SK-N-SH (cell line): ENCODE data around the gene DOK7.

Experiments used
- CTCF ChIP-seq: fragments of 200-600 bp; sonication (generic); IDR thresholded peaks from 2 replicates; pipeline ENCODE4 v1.6.1; 2017; ENCODE audit warnings: antibody characterized with exemption, mild to moderate bottlenecking, moderate library complexity
- FOXM1 ChIP-seq: IDR thresholded peaks from 2 replicates; pipeline ENCODE4 v1.4.0; 2012; ENCODE audit warnings: low read depth, mild to moderate bottlenecking
- GABPA ChIP-seq: IDR thresholded peaks from 2 replicates; pipeline ENCODE4 v1.4.0; 2012; ENCODE audit warnings: low read depth, mild to moderate bottlenecking
- NRF1 ChIP-seq: IDR thresholded peaks from 2 replicates; pipeline ENCODE4 v1.6.1; 2012; ENCODE audit warnings: low read depth, mild to moderate bottlenecking, low read length
- RCOR1 ChIP-seq: fragments of 150-350 bp; IDR thresholded peaks from 2 replicates; pipeline ENCODE4 v1.6.1; 2017; ENCODE audit warnings: antibody characterized with exemption, low read length
- REST ChIP-seq: IDR thresholded peaks from 2 replicates; pipeline ENCODE4 v1.6.1; 2012; ENCODE audit warnings: mild to moderate bottlenecking, low read depth, low read length, moderate library complexity
- RXRA ChIP-seq: IDR thresholded peaks from 2 replicates; pipeline ENCODE4 v1.4.0; 2012; ENCODE audit warnings: low read depth, mild to moderate bottlenecking, borderline replicate concordance
- SIN3A ChIP-seq: IDR thresholded peaks from 2 replicates; pipeline ENCODE4 v1.6.1; 2012; ENCODE audit warnings: low read depth, mild to moderate bottlenecking, low read length, moderate library complexity, borderline replicate concordance
- USF2 ChIP-seq: fragments of 150-350 bp; IDR thresholded peaks from 2 replicates; pipeline ENCODE4 v1.6.1; 2017; ENCODE audit warnings: antibody characterized with exemption, low read length, low read depth, borderline replicate concordance
- YY1 ChIP-seq: IDR thresholded peaks from 2 replicates; pipeline ENCODE4 v1.4.0; 2012; ENCODE audit warnings: low read depth, mild to moderate bottlenecking

GRCh38 chr4:3442959-3443749 is 20.0 kb upstream of the DOK7 start:
- peak; percentile 90 for TF ChIP-seq CTCF
- no peak for TF ChIP-seq RXRA
- TF ChIP-seq FOXM1, result no peak
- no peak for TF ChIP-seq USF2
- no peak for TF ChIP-seq NRF1
- TF ChIP-seq GABPA, result no peak
- no peak for TF ChIP-seq SIN3A
- no peak for TF ChIP-seq RCOR1
- TF ChIP-seq YY1, result no peak
- TF ChIP-seq REST, result no peak
